SKM-1 (cell line): Measurements from ENCODE around the gene PARVB.

ENCODE experiments used
- DNase-seq: peaks from one replicate; lab custom pipeline; 2025; ENCODE audit not compliant: unreplicated experiment; lab: John Stamatoyannopoulos, UW

PARVB gene

GRCh38 chr22:44024288-44024921 lies at the start of gene PARVB:
TSS of gene PARVB (plus strand) at chr22:44024302. CDS start at chr22:44024340, 38 bp downstream.
- no peak for DNase-seq

GRCh38 chr22:43975041-43975440 lies 49.1 kb upstream of the PARVB start:
- DNase-seq, result no peak

- DNase-seq, result no peak
Measured at GRCh38 chr22:43976861-43977795, 47.0 kb upstream of the PARVB start.

GRCh38 chr22:43978558-43978957 lies 45.5 kb upstream of the PARVB start:
- DNase-seq, result no peak

GRCh38 chr22:43980579-43980978 lies 43.5 kb upstream of the PARVB start:
- no peak for DNase-seq

- DNase-seq, result no peak
Measured at GRCh38 chr22:43980996-43981395, 43.1 kb upstream of the PARVB start.

- no peak for DNase-seq
Measured at GRCh38 chr22:43983808-43984207, 40.3 kb upstream of the PARVB start.

GRCh38 chr22:43985532-43985931 lies 38.6 kb upstream of the PARVB start:
- DNase-seq, result no peak

- DNase-seq, result no peak
Measured at GRCh38 chr22:43988116-43988820, 35.8 kb upstream of the PARVB start.

GRCh38 chr22:43988960-43989359 lies 35.1 kb upstream of the PARVB start:
- DNase-seq, result no peak

GRCh38 chr22:43990044-43990443 lies 34.1 kb upstream of the PARVB start:
- no peak for DNase-seq

- no peak for DNase-seq
Measured at GRCh38 chr22:43991316-43992020, 32.6 kb upstream of the PARVB start.

- no peak for DNase-seq
Measured at GRCh38 chr22:43992331-43992821, 31.7 kb upstream of the PARVB start.

GRCh38 chr22:43993072-43993760 lies 30.9 kb upstream of the PARVB start:
- peak; percentile 15 for DNase-seq

- no peak for DNase-seq
Measured at GRCh38 chr22:43994006-43994405, 30.1 kb upstream of the PARVB start.

- no peak for DNase-seq
Measured at GRCh38 chr22:43994416-43994815, 29.7 kb upstream of the PARVB start.

GRCh38 chr22:43995057-43995685 lies 28.9 kb upstream of the PARVB start:
- no peak for DNase-seq

- DNase-seq, result no peak
Measured at GRCh38 chr22:43995798-43996169, 28.3 kb upstream of the PARVB start.

- no peak for DNase-seq
Measured at GRCh38 chr22:43996170-43996980, 27.7 kb upstream of the PARVB start.
